Upper lobe of left lung (tissue), 4 donors: Measurements from ENCODE around the gene SMAGP.

ENCODE experiments used
- EP300 ChIP-seq, 4 donors: sonication (generic); formaldehyde crosslinking; IDR thresholded peaks; one replicate each; pipeline ENCODE4 v1.5.1; 2017; ENCODE audit warnings: antibody characterized with exemption in 4 of 4, control low read depth in 2 of 4
- TF ChIP-seq, protein P1 (sequence below), 6 experiments: fragments of 450-650 bp in 4 of 6; fragments of 200-600 bp in 2 of 6; sonication (generic) in 2 of 6; IDR thresholded peaks; one replicate each; pipeline ENCODE4 v1.5.1; 2016 to 2019; ENCODE audit warnings: antibody characterized with exemption in 6 of 6

DNA sequence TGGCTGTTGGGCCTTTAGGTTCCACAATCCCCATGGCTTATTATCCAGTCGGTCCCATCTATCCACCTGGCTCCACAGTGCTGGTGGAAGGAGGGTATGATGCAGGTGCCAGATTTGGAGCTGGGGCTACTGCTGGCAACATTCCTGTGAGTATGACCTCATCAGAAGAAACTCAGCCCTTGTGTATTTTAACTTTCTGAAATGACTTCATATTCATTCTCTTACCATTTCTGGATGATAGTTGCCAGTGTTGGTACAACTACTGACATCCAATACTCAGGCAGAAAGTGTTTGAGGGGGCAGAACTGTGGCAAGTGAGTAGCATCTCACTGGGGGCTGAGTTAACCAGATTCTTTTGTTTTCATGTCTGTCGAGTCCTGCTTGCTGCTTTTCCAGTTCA lies 29.2 kb downstream of the SMAGP start:
- TF ChIP-seq EP300 (IDR thresholded peaks at IDR 0.05) = no peak
- TF ChIP-seq, protein P1, sequence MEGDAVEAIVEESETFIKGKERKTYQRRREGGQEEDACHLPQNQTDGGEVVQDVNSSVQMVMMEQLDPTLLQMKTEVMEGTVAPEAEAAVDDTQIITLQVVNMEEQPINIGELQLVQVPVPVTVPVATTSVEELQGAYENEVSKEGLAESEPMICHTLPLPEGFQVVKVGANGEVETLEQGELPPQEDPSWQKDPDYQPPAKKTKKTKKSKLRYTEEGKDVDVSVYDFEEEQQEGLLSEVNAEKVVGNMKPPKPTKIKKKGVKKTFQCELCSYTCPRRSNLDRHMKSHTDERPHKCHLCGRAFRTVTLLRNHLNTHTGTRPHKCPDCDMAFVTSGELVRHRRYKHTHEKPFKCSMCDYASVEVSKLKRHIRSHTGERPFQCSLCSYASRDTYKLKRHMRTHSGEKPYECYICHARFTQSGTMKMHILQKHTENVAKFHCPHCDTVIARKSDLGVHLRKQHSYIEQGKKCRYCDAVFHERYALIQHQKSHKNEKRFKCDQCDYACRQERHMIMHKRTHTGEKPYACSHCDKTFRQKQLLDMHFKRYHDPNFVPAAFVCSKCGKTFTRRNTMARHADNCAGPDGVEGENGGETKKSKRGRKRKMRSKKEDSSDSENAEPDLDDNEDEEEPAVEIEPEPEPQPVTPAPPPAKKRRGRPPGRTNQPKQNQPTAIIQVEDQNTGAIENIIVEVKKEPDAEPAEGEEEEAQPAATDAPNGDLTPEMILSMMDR (IDR thresholded peaks at IDR 0.05) = no peak
